Activated CD4-positive, alpha-beta memory T cell treated with anti-CD3 and anti-CD28 coated beads for 36 hours (primary cell): ENCODE measurements around the gene SPTSSB. TPM values are rescaled to one million over a fixed set of nuclear protein-coding genes. Genes with fewer than 3 reads are reported as not detected.

Source experiments
- CTCF ChIA-PET: fragments of 350-600 bp; sonication (Branson Sonifier 250); formaldehyde crosslinking; loops from one replicate; lab custom pipeline; 2021; ENCODE audit warnings: antibody characterized with exemption, inconsistent platforms; lab: Charles Lee
- POLR2A ChIA-PET: fragments of 350-600 bp; sonication (Branson Sonifier 250); formaldehyde crosslinking; loops from one replicate; lab custom pipeline; 2021; ENCODE audit warnings: antibody characterized with exemption; lab: Charles Lee
- DNase-seq: peaks from one replicate; pipeline ENCODE4 v3.0.0-alpha.2; 2020
- H3K27ac Mint-ChIP-seq: one replicate; pipeline ENCODE4 v1.8.0; 2021; ENCODE audit warnings: mixed read lengths
- H3K27me3 Mint-ChIP-seq: one replicate; pipeline ENCODE4 v1.8.0; 2021; ENCODE audit warnings: mixed read lengths
- H3K36me3 Mint-ChIP-seq: one replicate; pipeline ENCODE4 v1.8.0; 2021; ENCODE audit warnings: mixed read lengths
- H3K4me1 Mint-ChIP-seq: one replicate; pipeline ENCODE4 v1.8.0; 2021; ENCODE audit warnings: low read depth, mixed read lengths
- H3K4me3 Mint-ChIP-seq: one replicate; pipeline ENCODE4 v1.8.0; 2021; ENCODE audit warnings: mild to moderate bottlenecking, mixed read lengths
- H3K9me3 Mint-ChIP-seq: one replicate; pipeline ENCODE4 v1.8.0; 2021; ENCODE audit warnings: mixed read lengths
- intact Hi-C: fragments of 100-400 bp; cut with micrococcal nuclease; formaldehyde crosslinking; loops from one replicate; pipeline ENCODE4 v1.15.1; 2023
- total RNA-seq, 2 experiments: library from RNA; stranded (reverse); gene quantifications; one replicate each; pipeline ENCODE4 v1.2.3, GENCODE V29; 2021

Gene SPTSSB
- total RNA-seq, 2 experiments from 2014 or later = not detected

DNA sequence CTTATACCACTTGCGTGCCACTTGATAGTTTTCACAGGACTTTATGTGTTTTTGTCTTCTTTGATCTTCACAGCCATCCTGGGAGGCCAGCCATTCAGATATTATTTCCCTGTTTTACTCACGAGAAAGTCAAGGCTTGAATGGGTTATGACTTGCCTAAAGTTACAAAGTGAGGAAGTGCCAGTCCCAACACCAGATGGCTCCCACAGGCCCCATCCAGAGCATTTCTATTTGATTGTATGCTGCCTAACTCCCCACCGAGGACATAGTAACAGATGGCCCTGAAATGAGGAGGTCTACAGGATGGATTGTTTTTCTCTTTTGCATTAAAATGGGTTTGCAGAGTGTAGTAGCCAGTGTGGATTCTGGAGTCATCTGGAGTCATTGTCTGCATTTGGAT, 74.5 kb downstream of the SPTSSB start:
- H3K9me3 Mint-ChIP-seq = peaks cover 28% of the 10 kb centered on the region
- H3K27me3 Mint-ChIP-seq = no peaks in the 10 kb centered on the region
- H3K4me1 Mint-ChIP-seq = no peaks in the 10 kb centered on the region
- CTCF ChIA-PET = interaction anchor here (1.0 kb wide), 1 partner anchor 8 kb away, joined by 3 read pairs; no protein-coding TSS in a partner anchor
- no peak overlapping the region for H3K27ac Mint-ChIP-seq
- no peak for DNase-seq
- POLR2A ChIA-PET = no interaction called here
- no peak overlapping the region for H3K4me3 Mint-ChIP-seq
- peaks cover 26% of the 10 kb centered on the region for H3K36me3 Mint-ChIP-seq
- intact Hi-C loops = no loop called here

DNA sequence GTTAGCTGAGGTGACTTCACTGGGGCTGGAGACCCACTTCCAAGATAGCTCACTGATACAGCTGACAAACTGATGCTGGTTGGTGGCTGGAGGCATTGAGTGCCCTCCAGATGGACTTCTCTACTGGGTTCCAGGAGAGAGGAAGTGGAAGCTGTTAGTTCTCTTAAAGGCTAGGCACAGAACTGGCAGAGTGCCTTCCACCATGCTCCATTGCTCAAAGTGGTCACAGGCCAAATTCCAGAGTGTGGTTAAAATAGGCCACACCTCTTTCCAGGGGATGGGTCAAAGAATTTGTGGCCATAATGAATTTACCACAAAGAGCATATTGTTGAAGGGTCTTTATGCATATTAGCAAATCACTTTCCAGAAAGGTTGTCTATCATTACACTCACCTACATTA, 76.0 kb downstream of the SPTSSB start:
- ChIA-PET POLR2A (no interaction called here), CTCF (interaction anchor here (0.7 to 1.3 kb wide), 3 partner anchors 10 to 23 kb away, joined by 3 to 4 read pairs (median 3); no protein-coding TSS in a partner anchor)
- no peak overlapping the region for H3K27ac Mint-ChIP-seq
- H3K9me3 Mint-ChIP-seq = peaks cover 28% of the 10 kb centered on the region
- DNase-seq = no peak
- intact Hi-C loops = no loop called here
- no peak overlapping the region for H3K4me3 Mint-ChIP-seq
- H3K27me3 Mint-ChIP-seq = no peaks in the 10 kb centered on the region
- peaks cover 26% of the 10 kb centered on the region for H3K36me3 Mint-ChIP-seq
- H3K4me1 Mint-ChIP-seq = no peaks in the 10 kb centered on the region

Other genes starting within 250 kb of the SPTSSB start
- 10 to 100 TPM; 65.8 to 70.8 TPM for gene NMD3, start 150.2 kb downstream of the SPTSSB start, total RNA-seq
- not detected for gene OTOL1, start 125.3 kb upstream of the SPTSSB start, total RNA-seq